NT2/D1 (cell line): ENCODE measurements around the gene PLXNC1.

ENCODE experiments used
- SUZ12 ChIP-seq: IDR thresholded peaks from 2 replicates; pipeline ENCODE4 v1.6.1; 2011; ENCODE audit not compliant: insufficient read length, insufficient read depth; ENCODE audit errors: extremely low read depth
- YY1 ChIP-seq: IDR thresholded peaks from 2 replicates; pipeline ENCODE4 v1.6.1; 2011; ENCODE audit not compliant: insufficient read length, insufficient read depth
- ZNF274 ChIP-seq: IDR thresholded peaks from 2 replicates; pipeline ENCODE4 v1.6.1; 2011; ENCODE audit warnings: mild to moderate bottlenecking, low read depth, low read length

GRCh38 chr12:94149781-94150239 lies 1.4 kb downstream of the PLXNC1 start:
- TF ChIP-seq YY1 (no peak), SUZ12 (no peak), ZNF274 (no peak)
